Measurements from ENCODE around the gene RPUSD4. TPM values are rescaled to one million over a fixed set of nuclear protein-coding genes. Genes with fewer than 3 reads are reported as not detected.
A peak's percentile ranks its signal among the peaks of the same experiment; 100 is the strongest.
"Not testable (repeated sequence)": the region's sequence is repeated elsewhere in the genome, so short reads cannot be mapped to it uniquely, and the experiment has no call there.

The RPUSD4 gene
- 21.0 TPM for total RNA-seq

DNA sequence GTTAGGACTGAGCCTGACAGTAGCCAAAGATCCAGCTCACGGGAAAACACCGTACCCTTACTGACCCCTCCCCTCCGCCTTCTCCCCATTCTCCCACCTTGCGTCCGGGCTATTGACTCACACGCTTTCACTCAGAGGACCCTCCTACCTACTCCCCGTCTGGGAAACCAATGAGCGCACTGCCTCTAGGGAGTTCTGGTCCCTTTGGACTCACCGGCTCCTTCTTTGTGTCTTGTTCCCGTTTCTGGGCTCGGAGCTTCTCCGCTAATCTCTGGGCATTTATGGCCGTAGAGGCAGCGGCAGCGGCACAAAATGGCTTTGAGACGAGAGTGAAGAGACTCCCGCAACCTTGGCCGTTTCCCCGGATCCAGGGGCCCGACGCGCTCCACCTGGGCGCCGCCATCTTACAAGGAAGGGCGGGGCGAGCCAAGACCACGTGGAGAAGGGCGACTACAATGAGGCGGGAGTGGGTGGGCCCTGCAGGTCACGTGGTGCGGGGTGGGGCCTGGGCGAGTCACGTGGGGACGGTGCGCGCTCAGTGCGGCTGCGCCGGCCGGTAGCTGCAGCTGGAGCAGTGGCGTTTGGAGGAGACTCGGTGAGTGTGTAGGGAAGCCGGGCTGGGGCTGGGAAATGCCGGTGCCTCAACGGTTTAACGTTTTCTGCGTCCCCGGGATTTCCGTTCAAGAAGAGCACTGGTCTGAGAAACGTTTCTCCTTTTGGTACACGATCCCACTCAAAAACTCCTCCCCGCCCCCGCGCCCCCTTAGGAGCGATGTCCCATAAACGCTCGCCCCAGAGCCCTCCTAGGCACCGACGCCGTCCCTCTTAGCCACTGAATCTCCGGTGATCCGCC is at the start of gene RPUSD4, which contains the start of gene FAM118B:
Gene RPUSD4 (minus strand): TSS at position 415 of the 853 bp plus-strand sequence. CDS start 12 bp downstream, at position 403.
Gene FAM118B (plus strand): TSS at position 547 of the 853 bp plus-strand sequence. CDS start 23,220 bp downstream, outside the sequence.
- DNase-seq (ENCODE audit: low spot score) (peak; percentile 99), ATAC-seq (peak; percentile 100)
- intact Hi-C loops (cut with DNase I), result loop anchor here (2.0 kb wide), 1 partner anchor 53 kb away; no protein-coding TSS in a partner anchor

- intact Hi-C loops (cut with DNase I), result no loop called here
- DNase-seq (ENCODE audit: low spot score), result no peak
Measured at GRCh38 chr11:126257764-126258163, 46.3 kb upstream of the RPUSD4 start.

DNA sequence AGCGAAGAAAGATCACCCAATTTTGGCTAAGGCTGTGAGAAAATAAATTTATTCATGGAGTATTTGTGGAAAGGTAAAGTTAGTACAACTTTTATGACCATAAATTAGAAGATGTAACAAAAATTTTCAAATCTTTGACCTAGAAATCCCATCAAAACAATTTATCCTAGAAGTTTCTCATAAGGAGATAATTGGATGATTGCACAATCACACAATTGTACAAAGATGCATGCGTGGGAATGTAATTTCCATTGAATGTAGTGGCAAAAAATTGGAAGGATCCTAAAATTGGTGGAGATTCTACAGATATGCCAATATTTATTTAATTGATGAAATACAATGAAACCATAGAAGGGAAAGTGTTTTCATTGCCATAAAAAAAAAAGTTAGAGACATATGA is 45.7 kb upstream of the RPUSD4 start:
- DNase-seq (ENCODE audit: low spot score), result no peak
- intact Hi-C loops (cut with DNase I), result no loop called here
- ATAC-seq, result no peak

More at GRCh38 chr11:126257764-126258163, 46.3 kb upstream of the RPUSD4 start:
- ATAC-seq, result no peak

DNA sequence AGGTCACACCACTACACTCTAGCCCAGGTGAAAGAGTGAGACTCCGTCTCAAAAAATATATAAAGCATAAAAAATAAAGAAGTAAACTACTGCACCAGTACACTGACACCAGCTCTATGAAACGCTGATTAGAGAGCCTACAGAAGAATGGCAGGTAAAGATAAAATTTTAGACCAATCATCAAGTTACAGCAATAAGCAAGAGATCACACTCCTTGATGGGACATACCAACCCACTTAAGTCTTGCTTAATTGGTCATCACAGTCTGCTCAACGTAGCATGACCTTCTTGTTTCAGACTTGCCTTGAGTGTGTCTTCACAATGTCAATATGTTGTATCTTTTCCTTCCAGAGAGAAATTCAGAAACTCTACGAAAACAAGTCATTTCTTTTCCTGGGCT is 44.8 kb upstream of the RPUSD4 start:
- no peak for ATAC-seq
- intact Hi-C loops (cut with DNase I), result no loop called here
- no peak for DNase-seq (ENCODE audit: low spot score)

DNA sequence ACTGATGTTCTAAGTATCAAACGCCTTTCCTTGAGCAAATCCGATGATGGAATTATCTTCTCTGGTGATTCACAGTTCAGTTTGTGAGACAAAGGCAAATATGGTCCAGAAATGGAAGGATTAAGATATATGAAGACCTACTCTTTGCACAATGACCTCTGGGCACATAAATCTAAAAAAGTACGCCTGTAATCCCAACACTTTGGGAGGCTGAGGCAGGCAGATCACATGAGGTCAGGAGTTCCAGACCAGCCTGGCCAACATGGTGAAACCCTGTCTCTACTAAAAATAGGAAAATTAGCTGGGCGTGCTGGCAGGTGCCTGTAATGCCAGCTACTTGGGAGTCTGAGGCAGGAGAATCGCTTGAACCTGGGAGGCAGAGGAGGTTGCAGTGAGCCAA is 44.1 kb upstream of the RPUSD4 start:
- ATAC-seq; intact Hi-C loops (cut with DNase I); DNase-seq (ENCODE audit: low spot score): not testable (repeated sequence)

- no peak for DNase-seq (ENCODE audit: low spot score)
- intact Hi-C loops (cut with DNase I), result no loop called here
- ATAC-seq, result no peak
Measured at GRCh38 chr11:126254819-126255218, 43.4 kb upstream of the RPUSD4 start.

DNA sequence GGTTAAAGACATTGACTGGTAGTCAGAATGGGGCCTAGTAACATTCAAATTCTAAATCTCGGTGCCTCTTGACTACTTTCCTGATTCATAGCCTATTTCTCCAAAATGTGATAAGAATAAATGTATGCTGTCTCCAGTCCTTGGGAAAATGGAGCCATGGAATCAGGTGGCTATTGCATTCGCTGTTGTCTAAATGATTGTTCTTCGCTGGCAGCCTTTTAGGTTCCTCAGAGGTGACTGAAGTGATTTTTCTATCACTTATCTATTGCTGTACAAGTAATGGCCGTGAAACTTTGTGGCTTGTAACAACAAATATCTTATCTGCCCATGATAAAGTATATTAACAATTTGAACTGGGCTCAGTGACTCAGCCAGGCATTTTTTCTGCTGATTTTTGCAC is 41.8 kb upstream of the RPUSD4 start:
- intact Hi-C loops (cut with DNase I), result no loop called here
- no peak for DNase-seq (ENCODE audit: low spot score)
- ATAC-seq, result no peak

DNA sequence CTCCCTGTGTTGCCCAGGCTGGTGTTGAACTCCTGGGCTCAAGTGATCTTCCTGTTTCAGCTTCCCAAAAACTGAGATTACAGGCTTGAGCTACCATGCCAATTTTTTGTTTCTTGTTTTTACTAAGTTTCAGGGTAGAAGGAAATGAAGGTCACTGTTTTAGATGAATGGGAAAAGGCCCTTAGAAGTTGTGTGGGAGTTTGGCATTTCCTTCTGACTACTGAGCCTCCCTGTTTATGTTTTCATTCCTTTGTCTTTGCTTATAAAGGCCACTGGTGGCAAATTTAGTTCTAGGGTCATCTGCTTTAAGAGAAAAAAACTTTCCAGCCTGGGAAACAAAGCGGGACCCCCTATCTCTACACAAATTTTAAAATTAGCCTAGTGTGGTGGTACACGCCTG is 35.2 kb upstream of the RPUSD4 start:
- ATAC-seq (no peak), DNase-seq (ENCODE audit: low spot score) (no peak)
- intact Hi-C loops (cut with DNase I), result no loop called here

GRCh38 chr11:126233391-126233790 is 21.9 kb upstream of the RPUSD4 start:
- intact Hi-C loops (cut with DNase I), result no loop called here
- ATAC-seq (no peak), DNase-seq (ENCODE audit: low spot score) (no peak)

DNA sequence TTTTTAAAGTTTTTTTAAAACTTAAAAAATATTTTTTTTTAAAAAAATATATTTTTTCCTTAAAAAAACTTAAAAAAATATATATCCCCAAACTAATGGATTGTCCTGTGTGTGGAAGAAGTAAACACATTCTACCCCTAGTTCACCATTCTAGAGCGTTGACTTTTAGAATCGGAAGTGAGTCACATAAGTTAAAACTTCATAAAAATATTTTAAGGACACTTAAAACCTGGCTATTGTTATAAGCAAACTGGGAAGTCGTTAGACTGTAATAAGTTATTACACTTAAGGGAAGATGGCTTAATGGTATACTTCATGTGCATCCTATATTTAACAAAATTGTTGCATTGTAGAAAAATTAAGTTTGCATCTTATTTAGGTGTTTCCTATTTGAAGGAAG is 21.2 kb upstream of the RPUSD4 start:
- no peak for DNase-seq (ENCODE audit: low spot score)
- intact Hi-C loops (cut with DNase I), result no loop called here
- no peak for ATAC-seq

DNA sequence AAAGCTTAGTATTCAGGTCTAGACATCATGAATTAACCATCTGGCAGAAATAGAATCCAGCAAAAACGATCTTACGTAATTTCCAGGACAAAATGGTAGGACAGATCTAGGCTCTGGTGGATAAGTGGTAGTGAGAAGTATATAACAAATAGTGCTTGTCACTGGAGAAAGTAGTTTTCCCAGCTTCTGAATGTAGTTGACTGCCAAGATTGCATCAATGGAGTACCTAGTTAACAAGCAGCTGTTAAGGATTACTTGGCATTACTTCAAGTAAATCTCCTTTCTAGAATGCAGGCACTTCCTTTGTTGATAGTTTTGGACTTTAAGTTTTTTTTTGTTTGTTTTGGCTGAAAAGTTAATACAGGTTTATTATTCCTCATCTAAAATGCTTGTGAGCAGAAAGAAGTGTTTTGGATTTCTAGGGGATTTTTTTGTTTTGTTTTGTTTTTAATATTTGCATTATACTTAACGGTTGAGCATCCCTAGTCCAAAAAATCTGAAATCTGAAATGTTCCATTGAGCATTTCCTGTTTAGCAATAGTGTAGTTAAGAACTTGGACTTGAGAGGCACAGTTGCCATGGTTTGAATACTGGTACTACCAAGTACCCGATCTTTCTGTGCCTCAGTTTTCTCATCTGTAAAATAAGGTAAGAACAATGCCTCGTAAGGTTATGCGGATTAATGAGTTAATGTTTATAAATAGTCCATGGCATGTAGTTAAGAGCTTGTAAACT is 20.4 kb upstream of the RPUSD4 start:
- intact Hi-C loops (cut with DNase I), result no loop called here
- ATAC-seq, result no peak
- no peak for DNase-seq (ENCODE audit: low spot score)

- intact Hi-C loops (cut with DNase I), result no loop called here
- DNase-seq (ENCODE audit: low spot score) (no peak), ATAC-seq (no peak)
Measured at GRCh38 chr11:126229858-126230540, 18.5 kb upstream of the RPUSD4 start.

GRCh38 chr11:126226334-126227084 is 15.1 kb upstream of the RPUSD4 start:
- no peak for DNase-seq (ENCODE audit: low spot score)
- intact Hi-C loops (cut with DNase I), result no loop called here
- no peak for ATAC-seq

GRCh38 chr11:126225295-126225665 is 13.8 kb upstream of the RPUSD4 start:
- no peak for DNase-seq (ENCODE audit: low spot score)
- intact Hi-C loops (cut with DNase I), result no loop called here
- ATAC-seq, result no peak

DNA sequence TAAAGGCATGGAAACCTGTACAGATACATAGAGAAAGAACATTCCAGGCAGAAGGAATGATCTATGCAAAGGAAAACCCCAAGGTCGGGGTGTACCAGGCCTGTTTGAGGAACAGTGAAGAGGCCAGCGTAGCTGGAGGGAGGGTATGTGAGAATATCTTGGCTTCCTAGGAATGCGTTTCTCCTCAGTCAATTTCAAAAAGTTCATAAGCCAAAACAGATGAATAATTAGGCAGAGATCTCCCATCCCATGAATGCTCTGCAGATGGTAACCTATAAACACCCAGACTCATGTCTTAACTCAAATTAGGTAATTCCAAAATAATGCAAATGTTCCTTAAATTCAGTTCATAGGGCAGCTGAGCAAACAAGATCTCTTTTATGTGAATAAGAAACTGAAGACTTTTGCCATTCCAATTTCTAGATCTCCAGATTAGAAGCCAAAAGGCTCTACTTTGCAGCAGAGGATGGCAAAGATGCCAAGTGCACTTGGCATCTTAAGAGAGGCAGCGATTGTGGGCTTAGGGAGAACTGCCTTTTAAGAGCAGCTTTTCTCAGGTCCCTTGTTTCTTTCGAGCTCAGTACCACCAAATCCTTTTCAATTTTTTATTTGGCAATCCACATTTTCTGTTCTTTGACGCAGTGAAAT is 13.3 kb upstream of the RPUSD4 start:
- ATAC-seq (no peak), DNase-seq (ENCODE audit: low spot score) (no peak)
- intact Hi-C loops (cut with DNase I), result no loop called here

DNA sequence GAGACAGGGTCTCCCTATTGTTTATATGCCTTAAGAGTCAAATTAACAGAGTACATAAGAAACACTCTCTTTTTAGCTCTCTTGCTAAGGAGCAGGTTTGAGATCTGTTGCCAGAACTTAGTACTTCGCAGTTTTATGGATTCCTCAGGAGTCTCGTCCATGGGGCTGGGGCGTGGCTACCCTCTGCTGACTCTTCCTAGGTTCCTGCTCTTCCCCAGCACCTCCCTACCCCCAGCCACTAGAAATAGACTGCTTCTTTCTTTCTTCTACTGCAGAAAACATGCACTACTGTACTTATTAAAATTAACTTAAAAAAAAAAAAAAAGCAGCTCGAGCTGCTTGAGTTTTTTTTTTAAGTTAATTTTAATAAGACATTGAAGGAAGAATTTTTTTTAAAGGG is 8.1 kb upstream of the RPUSD4 start:
- no peak for DNase-seq (ENCODE audit: low spot score)
- intact Hi-C loops (cut with DNase I), result no loop called here
- no peak for ATAC-seq

DNA sequence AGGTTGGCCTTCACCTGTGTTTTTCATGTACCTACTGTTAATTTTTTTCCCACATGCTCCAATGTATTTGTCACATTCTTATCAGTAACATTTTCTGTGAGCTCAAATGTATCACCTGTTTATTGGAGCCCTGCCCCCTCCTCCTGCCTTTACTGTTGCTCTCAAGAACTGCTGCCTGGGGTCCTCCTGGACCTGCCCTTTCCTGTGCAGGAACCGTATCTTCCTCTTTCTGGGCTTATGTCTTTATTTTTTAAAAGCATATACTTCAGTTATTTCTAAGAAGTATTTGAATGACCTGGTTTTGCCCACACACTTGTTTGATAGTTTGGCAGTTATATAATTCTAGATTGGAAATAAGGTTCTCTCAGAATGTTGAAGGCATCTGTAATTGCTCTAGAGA is 6.0 kb upstream of the RPUSD4 start:
- intact Hi-C loops (cut with DNase I), result no loop called here
- ATAC-seq, result no peak
- DNase-seq (ENCODE audit: low spot score), result no peak

DNA sequence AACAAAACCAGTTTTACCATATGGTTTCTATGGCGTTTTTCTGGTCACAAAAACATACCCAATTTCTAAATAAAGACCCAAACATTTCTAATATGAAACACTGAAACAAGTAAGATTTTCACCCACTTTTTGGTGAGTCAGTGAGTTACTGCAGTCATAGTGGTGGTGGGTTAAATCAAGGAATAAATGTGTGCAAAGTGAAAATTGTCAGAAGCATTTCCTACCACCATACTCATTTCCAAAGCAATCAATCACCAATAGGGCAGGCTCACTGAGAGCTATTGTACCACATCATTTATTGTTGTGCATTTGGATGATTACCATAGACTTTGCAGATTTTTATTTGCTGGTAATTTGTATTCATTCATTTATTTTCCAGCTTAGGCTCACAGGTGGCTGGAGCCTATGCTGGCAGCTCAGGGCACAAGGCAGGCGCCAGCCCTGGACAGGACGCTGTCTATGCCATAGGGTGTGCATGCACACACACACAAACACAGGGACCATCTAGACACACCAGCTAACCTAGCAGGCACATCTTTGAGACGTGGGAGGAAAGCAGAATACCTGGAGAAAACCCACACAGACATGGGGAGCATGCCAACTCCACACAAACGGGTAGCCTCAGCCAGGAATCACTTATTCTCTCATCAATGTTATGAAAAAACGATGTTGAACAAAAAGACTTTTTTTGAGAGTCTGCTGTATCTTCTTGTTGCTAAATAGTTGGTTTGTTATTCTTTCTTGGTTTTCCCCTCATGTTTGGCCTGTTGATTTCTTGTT is 5.3 kb upstream of the RPUSD4 start:
- ATAC-seq (no peak), DNase-seq (ENCODE audit: low spot score) (no peak)
- intact Hi-C loops (cut with DNase I), result no loop called here

Measured in sciatic nerve (tissue), 2 donors.